SK-N-SH treated with all-trans-retinoic acid at 6 μM for 48 hours (cell line): ENCODE measurements around the gene LAMB1.
"Not testable (repeated sequence)": the region's sequence is repeated elsewhere in the genome, so short reads cannot be mapped to it uniquely, and the experiment has no call there.

Experiments used
- ATAC-seq: fragments of 200-7000 bp; cut with Tn5 transposase; 3 replicates; pipeline ENCODE4 v1.9.1; 2020; ENCODE audit warnings: mild to moderate bottlenecking, moderate library complexity
- ARNTL ChIP-seq: fragments of 450-650 bp; formaldehyde crosslinking; IDR thresholded peaks from 2 replicates; pipeline ENCODE4 v1.5.0; 2020; ENCODE audit warnings: low read depth, mild to moderate bottlenecking, moderate library complexity, borderline replicate concordance
- BACH2 ChIP-seq: fragments of 250-450 bp; sonication (Bioruptor Pico); IDR thresholded peaks from 2 replicates; pipeline ENCODE4 v1.9.0; 2021; ENCODE audit warnings: mild to moderate bottlenecking, borderline replicate concordance
- CSDC2 ChIP-seq: fragments of 250-450 bp; sonication (Bioruptor Pico); IDR thresholded peaks from 2 replicates; pipeline ENCODE4 v1.5.0; 2020; ENCODE audit warnings: mild to moderate bottlenecking, moderate library complexity
- CSRNP3 ChIP-seq: fragments of 250-450 bp; sonication (Bioruptor Pico); IDR thresholded peaks from 2 replicates; pipeline ENCODE4 v1.5.1; 2021; ENCODE audit warnings: mild to moderate bottlenecking, moderate library complexity
- ESRRG ChIP-seq: fragments of 250-450 bp; sonication (Bioruptor Pico); IDR thresholded peaks from 2 replicates; pipeline ENCODE4 v1.6.1; 2021; ENCODE audit warnings: mild to moderate bottlenecking
- GLIS3 ChIP-seq: fragments of 250-450 bp; sonication (Bioruptor Pico); IDR thresholded peaks from 2 replicates; pipeline ENCODE4 v1.5.0; 2020; ENCODE audit warnings: mild to moderate bottlenecking, moderate library complexity
- ISL1 ChIP-seq: fragments of 250-450 bp; sonication (Bioruptor Pico); IDR thresholded peaks from 2 replicates; pipeline ENCODE4 v2.1.2; 2022; ENCODE audit warnings: mild to moderate bottlenecking, moderate library complexity
- OSR1 ChIP-seq: fragments of 250-450 bp; sonication (Bioruptor Pico); IDR thresholded peaks from 2 replicates; pipeline ENCODE4 v1.8.0; 2022; ENCODE audit warnings: moderate library complexity, mild to moderate bottlenecking, inconsistent platforms
- PATZ1 ChIP-seq: fragments of 250-450 bp; sonication (Bioruptor Pico); IDR thresholded peaks from 2 replicates; pipeline ENCODE4 v1.8.0; 2020; ENCODE audit warnings: mild to moderate bottlenecking, moderate library complexity, borderline replicate concordance
- PPARA ChIP-seq: fragments of 250-450 bp; sonication (Bioruptor Pico); IDR thresholded peaks from 2 replicates; pipeline ENCODE4 v1.5.0; 2020; ENCODE audit warnings: mild to moderate bottlenecking, borderline replicate concordance
- RARB ChIP-seq: fragments of 250-450 bp; sonication (Bioruptor Pico); IDR thresholded peaks from 2 replicates; pipeline ENCODE4 v1.8.0; 2021; ENCODE audit warnings: mild to moderate bottlenecking, moderate library complexity
- SNAI2 ChIP-seq: fragments of 250-450 bp; sonication (Bioruptor Pico); IDR thresholded peaks from 2 replicates; pipeline ENCODE4 v1.5.0; 2020; ENCODE audit warnings: mild to moderate bottlenecking, moderate library complexity
- TCF4 ChIP-seq: fragments of 250-450 bp; sonication (Bioruptor Pico); IDR thresholded peaks from 2 replicates; pipeline ENCODE4 v1.8.0; 2021; ENCODE audit warnings: mild to moderate bottlenecking, moderate library complexity, borderline replicate concordance
- TSHZ2 ChIP-seq: fragments of 250-450 bp; sonication (Bioruptor Pico); IDR thresholded peaks from 2 replicates; pipeline ENCODE4 v1.5.0; 2020; ENCODE audit warnings: mild to moderate bottlenecking, moderate library complexity
- ZC3H10 ChIP-seq: fragments of 250-450 bp; sonication (Bioruptor Pico); IDR thresholded peaks from 2 replicates; pipeline ENCODE4 v1.5.1; 2021; ENCODE audit warnings: mild to moderate bottlenecking, moderate library complexity
- ZFP3 ChIP-seq: fragments of 250-450 bp; sonication (Bioruptor Pico); IDR thresholded peaks from 2 replicates; pipeline ENCODE4 v1.5.0; 2020; ENCODE audit warnings: mild to moderate bottlenecking, moderate library complexity
- ZFP30 ChIP-seq: fragments of 450-650 bp; formaldehyde crosslinking; IDR thresholded peaks from 2 replicates; pipeline ENCODE4 v1.5.0; 2022; ENCODE audit warnings: mild to moderate bottlenecking, moderate library complexity
- ZNF565 ChIP-seq: fragments of 450-650 bp; formaldehyde crosslinking; conservative IDR thresholded peaks from 2 replicates; pipeline ENCODE4 v1.5.0; 2020; ENCODE audit warnings: low read depth, mild to moderate bottlenecking, moderate library complexity
- ZNF70 ChIP-seq: fragments of 450-650 bp; formaldehyde crosslinking; IDR thresholded peaks from 2 replicates; pipeline ENCODE4 v1.5.0; 2020; ENCODE audit warnings: mild to moderate bottlenecking, moderate library complexity
- ZNF8 ChIP-seq: fragments of 450-650 bp; formaldehyde crosslinking; IDR thresholded peaks from 2 replicates; pipeline ENCODE4 v1.5.0; 2020; ENCODE audit warnings: mild to moderate bottlenecking, moderate library complexity
- TF ChIP-seq, protein P1 (sequence below): fragments of 250-450 bp; sonication (Bioruptor Pico); IDR thresholded peaks from 2 replicates; pipeline ENCODE4 v1.8.0; 2021; ENCODE audit warnings: low read depth, mild to moderate bottlenecking, moderate library complexity, borderline replicate concordance
- TF ChIP-seq, protein P2 (sequence below): fragments of 250-450 bp; sonication (Bioruptor Pico); IDR thresholded peaks from 2 replicates; pipeline ENCODE4 v1.5.1; 2020; ENCODE audit warnings: low read depth, mild to moderate bottlenecking, moderate library complexity

Gene LAMB1

GRCh38 chr7:107921826-107922225 lies 81.1 kb downstream of the LAMB1 start:
- ATAC-seq, result not testable (repeated sequence)

GRCh38 chr7:107920048-107920772 lies 82.8 kb downstream of the LAMB1 start:
- TF ChIP-seq ISL1 (CRISPR knock-in tag) (peak; percentile 32; the same call in 1 of the 2 replicates), ZNF565 (CRISPR knock-in tag) (no peak), ZC3H10 (CRISPR knock-in tag) (no peak), PATZ1 (CRISPR knock-in tag) (no peak), ZFP30 (CRISPR knock-in tag) (no peak), GLIS3 (CRISPR knock-in tag) (no peak)
- ATAC-seq, result peak; percentile 54

More at GRCh38 chr7:107921826-107922225, 81.1 kb downstream of the LAMB1 start:
- peak; percentile 79 for TF ChIP-seq ZNF8 (CRISPR knock-in tag)

GRCh38 chr7:107918948-107919347 lies 84.0 kb downstream of the LAMB1 start:
- no peak for TF ChIP-seq TCF4 (CRISPR knock-in tag)
- no peak for TF ChIP-seq GLIS3 (CRISPR knock-in tag)
- TF ChIP-seq SNAI2, result no peak
- no peak for TF ChIP-seq OSR1 (CRISPR knock-in tag)
- TF ChIP-seq, protein P1, sequence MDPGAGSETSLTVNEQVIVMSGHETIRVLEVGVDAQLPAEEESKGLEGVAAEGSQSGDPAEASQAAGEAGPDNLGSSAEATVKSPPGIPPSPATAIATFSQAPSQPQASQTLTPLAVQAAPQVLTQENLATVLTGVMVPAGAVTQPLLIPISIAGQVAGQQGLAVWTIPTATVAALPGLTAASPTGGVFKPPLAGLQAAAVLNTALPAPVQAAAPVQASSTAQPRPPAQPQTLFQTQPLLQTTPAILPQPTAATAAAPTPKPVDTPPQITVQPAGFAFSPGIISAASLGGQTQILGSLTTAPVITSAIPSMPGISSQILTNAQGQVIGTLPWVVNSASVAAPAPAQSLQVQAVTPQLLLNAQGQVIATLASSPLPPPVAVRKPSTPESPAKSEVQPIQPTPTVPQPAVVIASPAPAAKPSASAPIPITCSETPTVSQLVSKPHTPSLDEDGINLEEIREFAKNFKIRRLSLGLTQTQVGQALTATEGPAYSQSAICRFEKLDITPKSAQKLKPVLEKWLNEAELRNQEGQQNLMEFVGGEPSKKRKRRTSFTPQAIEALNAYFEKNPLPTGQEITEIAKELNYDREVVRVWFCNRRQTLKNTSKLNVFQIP (CRISPR knock-in tag), result no peak
- no peak for TF ChIP-seq RARB (CRISPR knock-in tag)
- no peak for TF ChIP-seq ZFP3 (CRISPR knock-in tag)
- no peak for TF ChIP-seq ARNTL
- no peak for TF ChIP-seq BACH2 (CRISPR knock-in tag)
- no peak for TF ChIP-seq CSDC2 (CRISPR knock-in tag)
- no peak for TF ChIP-seq ISL1 (CRISPR knock-in tag)
- no peak for TF ChIP-seq ZNF565 (CRISPR knock-in tag)
- TF ChIP-seq ESRRG (CRISPR knock-in tag), result no peak
- ATAC-seq, result no peak

DNA sequence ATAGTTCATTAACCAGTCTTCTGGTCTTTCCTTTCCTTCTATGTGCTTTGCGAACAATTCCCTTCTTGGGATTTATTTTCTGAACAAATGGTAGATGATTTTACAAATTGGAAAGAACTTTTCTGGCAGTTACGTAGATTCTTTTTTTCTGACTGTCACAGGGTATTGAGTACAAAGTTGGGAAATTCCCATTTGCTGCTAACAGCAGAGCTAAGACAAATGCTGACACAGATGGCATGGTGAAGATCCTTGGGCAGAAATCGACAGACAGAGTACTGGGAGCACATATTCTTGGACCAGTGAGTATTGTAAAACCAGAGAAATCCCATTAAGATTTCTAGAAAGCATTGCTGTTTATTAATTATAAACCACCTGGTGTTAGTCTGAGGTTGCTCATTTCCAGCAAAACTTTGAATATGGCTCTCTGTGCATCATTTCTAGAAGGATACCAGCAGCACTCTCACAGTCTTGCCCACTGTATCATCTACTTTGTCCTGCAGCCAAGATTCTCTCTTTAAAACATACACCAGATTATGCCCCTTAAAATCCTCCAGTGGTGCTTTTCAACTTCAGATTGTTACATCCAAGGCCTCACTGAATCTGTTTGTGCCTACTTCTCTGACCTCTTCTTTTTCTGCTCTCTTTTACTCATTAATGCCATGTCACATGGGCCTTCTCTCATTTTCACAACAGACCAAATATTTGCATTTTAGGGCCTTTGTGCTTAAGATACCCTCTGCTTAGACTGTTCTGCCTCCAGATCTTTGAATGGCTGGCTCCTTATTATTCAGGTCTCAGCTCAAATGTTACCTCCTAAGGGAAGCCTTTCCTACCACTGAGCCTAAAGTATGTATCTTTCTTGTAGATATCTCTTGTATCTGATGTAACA lies 85.0 kb downstream of the LAMB1 start:
- peak; percentile 18 for ATAC-seq

More for the DNA sequence above, 85.0 kb downstream of the LAMB1 start:
- TF ChIP-seq CSRNP3 (CRISPR knock-in tag) (no peak), TSHZ2 (CRISPR knock-in tag) (no peak), ARNTL (no peak), ISL1 (CRISPR knock-in tag) (no peak), ZNF8 (CRISPR knock-in tag) (no peak), SNAI2 (no peak), CSDC2 (CRISPR knock-in tag) (no peak), TCF4 (CRISPR knock-in tag) (no peak), BACH2 (CRISPR knock-in tag) (no peak), ZNF565 (CRISPR knock-in tag) (no peak), ZNF70 (CRISPR knock-in tag) (no peak), ZFP3 (CRISPR knock-in tag) (no peak), ZFP30 (CRISPR knock-in tag) (no peak), GLIS3 (CRISPR knock-in tag) (no peak), PPARA (CRISPR knock-in tag) (no peak), OSR1 (CRISPR knock-in tag) (no peak), RARB (CRISPR knock-in tag) (no peak), ESRRG (CRISPR knock-in tag) (no peak)
- TF ChIP-seq, protein P1 (CRISPR knock-in tag), result no peak
- TF ChIP-seq, protein P2, sequence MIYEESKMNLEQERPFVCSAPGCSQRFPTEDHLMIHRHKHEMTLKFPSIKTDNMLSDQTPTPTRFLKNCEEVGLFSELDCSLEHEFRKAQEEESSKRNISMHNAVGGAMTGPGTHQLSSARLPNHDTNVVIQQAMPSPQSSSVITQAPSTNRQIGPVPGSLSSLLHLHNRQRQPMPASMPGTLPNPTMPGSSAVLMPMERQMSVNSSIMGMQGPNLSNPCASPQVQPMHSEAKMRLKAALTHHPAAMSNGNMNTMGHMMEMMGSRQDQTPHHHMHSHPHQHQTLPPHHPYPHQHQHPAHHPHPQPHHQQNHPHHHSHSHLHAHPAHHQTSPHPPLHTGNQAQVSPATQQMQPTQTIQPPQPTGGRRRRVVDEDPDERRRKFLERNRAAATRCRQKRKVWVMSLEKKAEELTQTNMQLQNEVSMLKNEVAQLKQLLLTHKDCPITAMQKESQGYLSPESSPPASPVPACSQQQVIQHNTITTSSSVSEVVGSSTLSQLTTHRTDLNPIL, result no peak
